Measurements from ENCODE around the gene IP6K2. TPM values are rescaled to one million over a fixed set of nuclear protein-coding genes. Genes with fewer than 3 reads are reported as not detected.

The IP6K2 gene
- total RNA-seq, 1 donor from 2014 or later, result 37.4 TPM

- DNase-seq (ENCODE audit: low read depth), result no peak
- TF ChIP-seq CTCF (IDR thresholded peaks at IDR 0.05; ENCODE audit: insufficient read depth, low read length, severe bottlenecking), result no peak
- FAIRE-seq, result no peak
Observed at GRCh38 chr3:48684480-48685143, 32.4 kb downstream of the IP6K2 start.

GRCh38 chr3:48684054-48684349 lies 33.0 kb downstream of the IP6K2 start:
- Histone ChIP-seq H3K36me3 (ENCODE audit: control insufficient read depth, insufficient read depth, low read length) (peaks cover 34% of the 10 kb centered on the region), H3K4me3 (ENCODE audit: low read depth, low read length) (no peak overlapping the region), H3K27me3 (ENCODE audit: control insufficient read depth, insufficient read depth, low read length) (no peaks in the 10 kb centered on the region)
- TF ChIP-seq CTCF (IDR thresholded peaks at IDR 0.05; ENCODE audit: insufficient read depth, low read length, severe bottlenecking), result no peak
- DNase-seq (ENCODE audit: low read depth) (no peak), FAIRE-seq (no peak)

More at GRCh38 chr3:48684480-48685143, 32.4 kb downstream of the IP6K2 start:
- Histone ChIP-seq H3K4me3 (ENCODE audit: low read depth, low read length) (peak overlapping the region; percentile 69), H3K27me3 (ENCODE audit: control insufficient read depth, insufficient read depth, low read length) (no peaks in the 10 kb centered on the region), H3K36me3 (ENCODE audit: control insufficient read depth, insufficient read depth, low read length) (peaks cover 33% of the 10 kb centered on the region)

GRCh38 chr3:48682786-48683185 lies 34.2 kb downstream of the IP6K2 start:
- FAIRE-seq (no peak), DNase-seq (ENCODE audit: low read depth) (no peak)
- Histone ChIP-seq H3K27me3 (ENCODE audit: control insufficient read depth, insufficient read depth, low read length) (no peaks in the 10 kb centered on the region), H3K4me3 (ENCODE audit: low read depth, low read length) (no peak overlapping the region), H3K36me3 (ENCODE audit: control insufficient read depth, insufficient read depth, low read length) (peaks cover 24% of the 10 kb centered on the region)
- TF ChIP-seq CTCF (IDR thresholded peaks at IDR 0.05; ENCODE audit: insufficient read depth, low read length, severe bottlenecking), result no peak

DNA sequence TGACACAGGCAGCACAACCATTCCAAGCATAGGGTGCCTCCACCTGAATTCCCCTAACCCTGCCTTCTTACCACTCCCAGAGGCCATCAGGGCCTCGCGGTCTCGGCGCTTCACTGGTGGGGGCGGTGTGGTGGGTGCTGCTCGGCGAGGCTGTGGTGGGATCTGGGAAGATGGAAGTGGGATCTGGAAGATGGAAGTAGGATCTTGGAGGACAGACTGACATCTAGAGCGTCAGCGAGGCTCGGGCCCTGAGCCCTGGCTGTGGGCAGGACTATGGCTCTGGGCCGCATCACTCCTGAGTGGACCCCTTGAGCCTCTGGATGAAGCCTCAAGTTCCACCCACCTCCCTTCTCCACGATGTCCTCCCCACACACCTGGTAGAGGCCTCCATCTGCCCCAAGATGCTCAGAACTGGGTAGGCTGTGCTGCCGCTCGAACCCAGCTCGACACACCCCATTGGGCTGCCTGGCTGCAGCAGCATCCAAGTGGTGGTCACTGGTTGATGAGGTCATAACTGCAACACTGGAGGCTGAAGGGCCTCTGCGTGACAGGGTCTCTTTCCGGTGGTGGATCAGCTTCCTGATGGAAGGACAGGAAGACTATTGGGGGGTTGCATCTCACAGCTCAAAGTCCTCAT lies 34.9 kb downstream of the IP6K2 start:
- DNase-seq (ENCODE audit: low read depth) (no peak), FAIRE-seq (no peak)
- Histone ChIP-seq H3K4me3 (ENCODE audit: low read depth, low read length) (no peak overlapping the region), H3K27me3 (ENCODE audit: control insufficient read depth, insufficient read depth, low read length) (no peaks in the 10 kb centered on the region), H3K36me3 (ENCODE audit: control insufficient read depth, insufficient read depth, low read length) (peaks cover 22% of the 10 kb centered on the region)
- TF ChIP-seq CTCF (IDR thresholded peaks at IDR 0.05; ENCODE audit: insufficient read depth, low read length, severe bottlenecking), result no peak

DNA sequence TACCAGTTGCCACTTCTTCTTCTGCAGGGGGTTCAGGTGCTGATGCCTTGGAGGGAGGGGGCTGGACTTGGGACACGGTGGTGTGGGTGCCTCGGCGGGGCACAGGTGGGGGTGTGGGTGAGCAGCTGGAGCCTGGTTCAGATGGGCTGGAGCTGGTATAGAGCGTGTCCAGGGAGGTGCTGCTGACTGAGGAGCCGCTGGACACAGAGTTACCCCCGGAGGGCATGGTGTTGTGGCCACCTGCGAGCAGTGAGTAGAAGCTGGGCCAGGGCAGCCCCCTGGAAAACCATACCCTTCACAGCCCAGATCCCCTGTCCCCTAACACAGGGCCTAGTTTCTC lies 35.5 kb downstream of the IP6K2 start:
- DNase-seq (ENCODE audit: low read depth) (no peak), FAIRE-seq (no peak)
- peaks cover 22% of the 10 kb centered on the region for H3K36me3 ChIP-seq (ENCODE audit: control insufficient read depth, insufficient read depth, low read length)
- TF ChIP-seq CTCF (IDR thresholded peaks at IDR 0.05; ENCODE audit: insufficient read depth, low read length, severe bottlenecking), result no peak
- no peaks in the 10 kb centered on the region for H3K27me3 ChIP-seq (ENCODE audit: control insufficient read depth, insufficient read depth, low read length)
- H3K4me3 ChIP-seq (ENCODE audit: low read depth, low read length), result no peak overlapping the region
